Body of pancreas (tissue), 4 donors: Measurements from ENCODE around the gene ARL2BP. TPM values are rescaled to one million over a fixed set of nuclear protein-coding genes. Genes with fewer than 3 reads are reported as not detected.

Source experiments
- ATAC-seq: fragments of 150-250 bp; one replicate; pipeline ENCODE4 v1.9.1; 2016
- DNase-seq, 4 donors: peaks; one replicate each; pipeline ENCODE4 v3.0.0-alpha.2; 2019
- H3K27ac ChIP-seq, 4 donors: fragments of 200-600 bp; sonication (generic); 1 replicate in 3 of 4; 2 replicates in 1 of 4; pipeline versions ENCODE4 v1.5.1 to v1.6.1; 2016 to 2019; ENCODE audit warnings: mild to moderate bottlenecking in 1 of 4, mixed read lengths in 1 of 4, moderate library complexity in 1 of 4
- H3K27me3 ChIP-seq, 2 donors: fragments of 200-600 bp; sonication (generic); one replicate each; pipeline ENCODE4 v1.6.0; 2016; ENCODE audit warnings: mild to moderate bottlenecking in 1 of 2
- H3K36me3 ChIP-seq, 2 donors: fragments of 200-600 bp; sonication (generic); replicated peaks in 1 of 2; 2 replicates each; pipeline ENCODE4 v1.5.1; 2016; ENCODE audit warnings: low read depth in 2 of 2; ENCODE audit not compliant: insufficient read depth in 1 of 2
- H3K4me1 ChIP-seq: fragments of 200-600 bp; sonication (generic); one replicate; pipeline ENCODE4 v1.6.0; 2016
- H3K4me3 ChIP-seq, 2 donors: fragments of 200-600 bp; sonication (generic); 1 replicate in 1 of 2; 2 replicates in 1 of 2; pipeline ENCODE4 v1.5.1; 2016 to 2019
- H3K9me3 ChIP-seq, 3 donors: fragments of 200-600 bp; sonication (generic); 1 replicate in 2 of 3; 2 replicates in 1 of 3; pipeline ENCODE4 v1.5.1; 2016
- CTCF ChIP-seq, 7 experiments: fragments of 450-650 bp in 4 of 7; fragments of 200-600 bp in 3 of 7; sonication (generic) in 3 of 7; IDR thresholded peaks; one replicate each; pipeline ENCODE4 v1.5.1; 2016 to 2019; ENCODE audit warnings: antibody characterized with exemption in 7 of 7
- POLR2A ChIP-seq, 3 donors: fragments of 450-650 bp; IDR thresholded peaks; one replicate each; pipeline ENCODE4 v1.6.1; 2016; ENCODE audit warnings: antibody characterized with exemption in 3 of 3, mild to moderate bottlenecking in 2 of 3
- WGBS, 2 donors: methylation state at CpG; one replicate each; pipeline ENCODE4 v1.1.5; 2017; 5-methylcytosine and 5-hydroxymethylcytosine counted together
- intact Hi-C: fragments of 100-400 bp; cut with DNase I; formaldehyde crosslinking; loops from one replicate; pipeline ENCODE4 v1.15.1; 2023
- total RNA-seq, 2 donors: library from RNA; depleted of rRNA; stranded (reverse); fragments of >200 nt; gene quantifications; one replicate each; pipeline ENCODE4 v1.1.0, GENCODE V29; 2016

Gene ARL2BP
- total RNA-seq, 2 donors from 2014 or later, result 15.8 to 21.5 TPM

- 87 to 89% methylated on average over 7 of the region's 7 CpGs for WGBS, 2 donors
- Histone ChIP-seq H3K4me3 (no peak overlapping the region), H3K27ac (no peak overlapping the region), H3K4me1 (peaks cover 10% of the 10 kb centered on the region), H3K27me3 (no peaks in the 10 kb centered on the region), H3K9me3 (no peaks in the 10 kb centered on the region), H3K36me3 (peaks cover 0 to 11% of the 10 kb centered on the region in 2 donors)
- no peak for ATAC-seq
- DNase-seq, result no peak
- TF ChIP-seq POLR2A (IDR thresholded peaks at IDR 0.05), result no peak
- TF ChIP-seq CTCF (IDR thresholded peaks at IDR 0.05), result no peak
- intact Hi-C loops, result no loop called here
These were observed 42.8 kb upstream of the ARL2BP start for GRCh38 chr16:57202095-57202886.

- Histone ChIP-seq H3K9me3 (no peaks in the 10 kb centered on the region), H3K27me3 (no peaks in the 10 kb centered on the region), H3K4me1 (peaks cover 10% of the 10 kb centered on the region), H3K36me3 (peaks cover 0 to 14% of the 10 kb centered on the region in 2 donors), H3K4me3 (no peak overlapping the region), H3K27ac (no peak overlapping the region)
- no peak for DNase-seq
- no peak for ATAC-seq
- intact Hi-C loops, result no loop called here
- TF ChIP-seq POLR2A (IDR thresholded peaks at IDR 0.05) (no peak), CTCF (IDR thresholded peaks at IDR 0.05) (no peak)
- 72 to 78% methylated on average over 1 of the region's 1 CpG for WGBS, 2 donors
These were observed 41.6 kb upstream of the ARL2BP start for GRCh38 chr16:57203451-57203850.

- H3K27me3 ChIP-seq, result no peaks in the 10 kb centered on the region
These were observed 40.4 kb upstream of the ARL2BP start for GRCh38 chr16:57204675-57205074.

GRCh38 chr16:57208926-57209325 lies 36.1 kb upstream of the ARL2BP start:
- no peaks in the 10 kb centered on the region for H3K9me3 ChIP-seq
- intact Hi-C loops, result no loop called here
- peaks cover 0 to 23% of the 10 kb centered on the region in 2 donors for H3K36me3 ChIP-seq
- H3K27me3 ChIP-seq, result no peaks in the 10 kb centered on the region
- no peak for ATAC-seq
- TF ChIP-seq CTCF (IDR thresholded peaks at IDR 0.05) (no peak), POLR2A (IDR thresholded peaks at IDR 0.05) (no peak)
- WGBS, 2 donors, result 92 to 95% methylated on average over 1 of the region's 1 CpG
- H3K27ac ChIP-seq, result no peak overlapping the region
- H3K4me1 ChIP-seq, result no peaks in the 10 kb centered on the region
- H3K4me3 ChIP-seq, result no peak overlapping the region
- no peak for DNase-seq

More at GRCh38 chr16:57204675-57205074, 40.4 kb upstream of the ARL2BP start:
- WGBS, 2 donors, result 92 to 94% methylated on average over 11 to 12 of the region's 12 CpGs
- Histone ChIP-seq H3K36me3 (peaks cover 0 to 17% of the 10 kb centered on the region in 2 donors), H3K27ac (no peak overlapping the region), H3K9me3 (no peaks in the 10 kb centered on the region), H3K4me3 (no peak overlapping the region), H3K4me1 (no peaks in the 10 kb centered on the region)
- intact Hi-C loops, result no loop called here
- DNase-seq (no peak), ATAC-seq (no peak)
- TF ChIP-seq POLR2A (IDR thresholded peaks at IDR 0.05) (no peak), CTCF (IDR thresholded peaks at IDR 0.05) (no peak)

- H3K27me3 ChIP-seq, result no peaks in the 10 kb centered on the region
- ATAC-seq (no peak), DNase-seq (no peak)
- 98 to 100% methylated on average over 4 to 5 of the region's 5 CpGs for WGBS, 2 donors
- no peak overlapping the region for H3K4me3 ChIP-seq
- H3K9me3 ChIP-seq, result no peaks in the 10 kb centered on the region
- no peaks in the 10 kb centered on the region for H3K4me1 ChIP-seq
- H3K36me3 ChIP-seq, result peaks cover 0 to 20% of the 10 kb centered on the region in 2 donors
- no peak for TF ChIP-seq POLR2A (IDR thresholded peaks at IDR 0.05)
- TF ChIP-seq CTCF (IDR thresholded peaks at IDR 0.05), result no peak
- intact Hi-C loops, result no loop called here
- no peak overlapping the region for H3K27ac ChIP-seq
These were observed 35.3 kb upstream of the ARL2BP start for GRCh38 chr16:57209780-57210179.
